Iris pigment epithelial cell (primary cell): ENCODE data around the gene PXMP4.
A peak's percentile ranks its signal among the peaks of the same experiment; 100 is the strongest.

Experiments
- DNase-seq: peaks from one replicate; pipeline ENCODE4 v3.0.0-alpha.2; 2011; ENCODE audit warnings: low read depth

The PXMP4 gene

GRCh38 chr20:33731693-33732165 is 11.6 kb upstream of the PXMP4 start, which contains the start of gene ZNF341:
Gene ZNF341, plus strand, starts transcription at chr20:33731996. Its CDS starts 26 bp downstream, at chr20:33732022.
- no peak for DNase-seq

DNA sequence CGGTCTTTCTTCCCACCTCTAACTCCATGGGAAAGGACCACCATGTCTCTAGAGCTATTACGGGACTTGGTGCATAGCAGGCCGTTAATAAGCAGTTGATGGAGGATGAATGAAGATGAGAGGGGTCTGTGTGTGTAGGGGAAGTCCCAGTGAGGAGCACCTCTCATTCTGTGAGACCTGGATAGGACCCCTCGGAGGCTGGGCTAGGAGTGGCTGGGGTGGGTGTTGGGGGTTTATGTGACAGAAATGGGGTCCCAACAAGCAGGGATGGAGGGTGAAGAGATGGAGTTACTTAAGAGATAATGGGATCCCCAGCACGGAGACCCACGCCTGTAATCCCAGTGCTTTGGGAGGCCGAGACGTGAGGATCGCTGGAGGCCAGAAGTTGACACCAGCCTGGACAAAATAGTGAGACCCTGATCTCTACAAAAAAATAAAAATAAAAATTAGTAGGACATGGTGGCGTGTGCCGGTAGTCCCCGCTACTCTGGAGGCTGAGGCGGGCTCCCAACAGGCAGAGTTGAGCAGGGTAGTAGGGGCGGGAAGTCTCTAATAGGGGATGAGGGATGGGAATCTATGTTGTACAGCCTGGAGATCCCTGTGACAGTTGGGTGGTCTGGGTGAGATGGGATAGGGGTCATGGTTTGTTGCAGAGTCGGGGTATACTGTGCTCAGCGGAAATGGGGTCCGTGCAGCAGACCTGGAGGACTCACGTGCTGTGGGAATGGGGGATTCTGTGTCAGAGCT is 11.0 kb upstream of the PXMP4 start:
- no peak for DNase-seq

DNA sequence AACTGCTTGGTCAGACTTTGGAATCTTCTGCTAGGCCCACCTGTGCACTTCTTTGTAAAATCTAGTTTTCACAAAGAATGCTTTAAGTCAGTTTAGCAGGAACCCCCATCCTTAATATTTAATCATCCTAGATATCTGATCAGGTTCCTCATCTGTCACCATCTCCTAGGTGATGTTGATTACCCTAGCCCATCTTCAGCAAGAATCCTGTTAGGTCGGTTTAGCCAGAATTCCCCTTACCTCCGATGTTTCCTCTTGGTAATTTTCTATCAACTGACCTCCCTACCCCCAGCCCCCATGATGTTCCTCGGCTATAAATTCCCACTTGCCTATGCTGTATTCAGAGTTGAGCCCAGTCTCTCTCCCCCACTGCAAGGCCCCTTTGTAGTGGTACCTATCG is 9.0 kb upstream of the PXMP4 start:
- no peak for DNase-seq

GRCh38 chr20:33728463-33728862 is 8.4 kb upstream of the PXMP4 start:
- no peak for DNase-seq

- no peak for DNase-seq
Measured at GRCh38 chr20:33727806-33728205, 7.7 kb upstream of the PXMP4 start.

- DNase-seq: no peak
Measured at GRCh38 chr20:33727115-33727479, 7.0 kb upstream of the PXMP4 start.

DNA sequence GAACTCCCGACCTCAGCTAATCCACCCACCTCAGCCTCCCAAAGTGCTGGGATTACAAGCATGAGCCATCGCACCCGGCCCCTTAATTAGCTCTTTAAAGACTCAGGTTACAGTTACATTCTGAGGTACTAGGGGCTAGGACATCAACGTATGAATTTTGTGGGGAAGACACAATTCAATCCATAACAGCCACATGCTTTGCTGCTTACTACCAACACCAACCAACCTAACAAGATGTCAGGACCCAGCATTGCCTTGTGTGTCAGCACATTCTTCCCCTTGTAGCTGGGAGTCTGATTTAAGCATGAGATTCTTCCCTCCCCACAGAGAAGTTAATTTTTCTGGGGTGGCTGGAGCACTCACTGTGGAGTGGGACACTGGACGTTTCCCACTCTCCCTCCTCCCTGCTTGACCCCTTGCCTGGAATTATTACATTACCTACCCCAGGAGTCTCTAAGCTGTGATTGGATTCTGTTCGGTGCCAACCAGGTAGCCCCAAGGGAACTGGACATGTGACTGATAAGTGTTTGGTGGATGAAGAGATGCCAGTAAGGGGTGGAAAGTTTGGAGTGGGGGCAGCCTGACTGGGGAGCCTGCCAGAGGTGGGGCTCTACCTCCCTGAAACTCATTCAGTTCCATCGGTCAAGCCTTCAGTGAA is 5.6 kb upstream of the PXMP4 start:
- DNase-seq: no peak

GRCh38 chr20:33724439-33725094 is 4.5 kb upstream of the PXMP4 start:
- DNase-seq: peak; percentile 58

DNA sequence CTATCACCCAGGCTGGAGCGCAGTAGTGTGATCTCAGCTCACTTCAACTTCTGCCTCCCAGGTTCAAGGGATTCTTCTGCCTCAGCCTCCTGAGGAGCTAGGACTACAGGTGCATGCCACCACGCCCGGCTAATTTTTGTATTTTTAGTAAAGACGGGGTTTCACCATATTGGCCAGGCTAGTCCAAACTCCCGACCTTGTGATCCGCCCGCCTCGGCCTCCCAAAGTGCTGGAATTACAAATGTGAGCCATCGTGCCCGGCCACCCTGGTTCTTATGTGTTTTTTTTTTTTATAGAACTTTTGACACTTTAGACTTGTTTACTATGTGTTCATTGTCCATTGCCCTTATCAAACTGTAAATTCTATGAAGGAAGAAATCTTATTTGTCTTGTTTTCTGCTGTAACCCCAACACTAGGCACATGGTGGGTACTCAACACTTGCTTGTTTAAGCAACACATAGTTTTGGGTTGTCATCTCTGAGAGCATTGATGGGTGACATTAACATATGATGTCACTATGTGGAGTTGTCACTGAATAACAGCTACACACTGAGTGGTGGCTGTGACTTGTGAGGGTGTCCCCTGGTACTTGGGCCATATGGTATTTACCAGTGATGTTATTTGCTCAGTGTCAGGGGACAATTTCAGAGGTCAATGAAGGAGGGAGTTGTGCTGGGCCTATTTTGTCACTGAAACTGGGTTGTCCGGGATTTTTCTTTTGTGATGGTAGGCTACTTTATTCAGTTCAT is 1.5 kb upstream of the PXMP4 start:
- DNase-seq: no peak

DNA sequence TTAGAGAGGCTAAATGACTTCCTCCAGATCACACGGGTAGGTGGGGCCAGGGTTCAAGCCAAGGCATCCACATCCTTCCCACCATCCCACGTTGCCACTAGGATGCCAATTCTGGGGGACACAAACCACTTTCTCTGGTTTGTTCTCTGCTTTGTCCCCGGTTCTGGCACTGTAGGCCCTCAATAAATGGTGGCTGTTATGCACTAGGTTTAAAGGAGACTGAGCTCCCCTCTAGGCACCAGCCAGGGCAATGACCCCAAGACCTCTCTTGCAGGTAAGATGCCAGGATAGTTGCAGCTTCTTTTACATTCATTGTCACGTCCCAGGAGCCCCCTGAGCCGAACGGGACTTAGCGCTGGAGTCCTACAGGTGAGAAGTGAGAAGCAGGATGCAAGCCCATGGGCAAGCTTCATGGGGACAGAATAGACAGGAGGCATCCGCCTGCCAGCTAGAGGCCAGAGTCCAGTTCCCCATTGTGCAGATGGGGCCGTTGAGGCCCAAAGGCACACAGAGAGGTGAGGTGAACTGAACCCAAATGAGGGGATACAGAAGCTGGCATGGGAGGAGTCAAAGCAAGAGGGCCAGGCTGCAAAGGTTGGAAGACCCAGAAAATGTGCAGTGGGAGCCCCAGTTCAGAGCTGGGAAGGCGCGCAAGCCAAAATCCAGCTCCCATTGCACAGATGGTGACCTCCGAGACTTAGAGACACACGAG is 677 bp downstream of the PXMP4 start:
- no peak for DNase-seq

- no peak for DNase-seq
Measured at GRCh38 chr20:33716498-33716897, 3.6 kb downstream of the PXMP4 start.

- no peak for DNase-seq
Measured at GRCh38 chr20:33713865-33714367, 6.2 kb downstream of the PXMP4 start.

DNA sequence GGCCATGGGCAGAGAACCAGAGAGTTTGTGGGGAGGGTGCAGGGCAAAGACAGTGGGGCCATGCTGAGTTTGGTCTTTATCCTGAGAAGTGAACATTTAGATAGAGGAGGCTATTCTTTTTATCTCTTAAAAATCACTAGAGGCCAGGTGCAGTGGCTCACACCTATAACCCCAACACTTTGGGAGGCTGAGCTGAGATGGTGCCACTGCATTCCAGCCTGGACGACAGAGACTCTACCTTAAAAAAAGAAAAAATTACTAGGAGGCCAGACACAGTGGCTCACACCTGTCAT is 8.7 kb downstream of the PXMP4 start:
- no peak for DNase-seq

GRCh38 chr20:33710681-33711445 is 9.2 kb downstream of the PXMP4 start:
- no peak for DNase-seq

- no peak for DNase-seq
Measured at GRCh38 chr20:33709905-33710541, 10.1 kb downstream of the PXMP4 start.

GRCh38 chr20:33709398-33709797 is 10.7 kb downstream of the PXMP4 start:
- DNase-seq: no peak

GRCh38 chr20:33707668-33708067 is 12.4 kb downstream of the PXMP4 start:
- no peak for DNase-seq

DNA sequence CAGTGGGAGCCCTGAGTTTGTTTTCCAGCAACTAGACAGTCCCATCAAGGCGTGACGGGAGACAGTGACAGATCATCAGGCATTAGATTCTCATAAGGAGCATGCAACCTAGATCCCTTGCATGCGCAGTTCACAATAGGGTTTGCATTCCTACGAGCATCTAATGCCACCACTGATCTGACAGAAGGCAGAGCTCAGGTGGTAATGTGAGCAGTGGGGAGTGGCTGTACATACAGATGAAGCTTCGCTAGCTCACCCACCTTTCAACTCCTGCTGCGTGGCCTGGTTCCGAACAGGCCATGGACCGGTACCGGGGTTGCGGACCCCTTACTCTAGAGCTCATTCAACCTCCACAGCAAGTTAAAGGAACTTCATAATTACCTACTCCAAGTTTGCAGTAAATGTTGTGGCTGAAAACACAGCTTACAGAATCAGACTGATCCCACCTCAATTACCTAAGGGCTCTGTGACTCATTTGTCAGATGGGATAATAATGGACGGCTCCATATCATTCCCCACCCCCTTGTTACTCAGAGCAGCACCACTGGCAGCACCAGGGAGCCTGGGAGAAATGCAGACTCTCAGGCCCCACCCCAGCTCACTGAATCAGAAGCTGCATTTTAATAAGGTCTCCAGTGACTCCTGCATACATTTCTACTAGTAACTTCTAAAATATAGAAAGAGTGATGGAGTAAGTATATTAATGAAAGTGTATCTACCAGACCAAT is 15.7 kb downstream of the PXMP4 start:
- no peak for DNase-seq

GRCh38 chr20:33703498-33704137 is 16.5 kb downstream of the PXMP4 start:
- DNase-seq: no peak
